Measurements from ENCODE around the gene UBASH3B.
"Not testable (repeated sequence)": the region's sequence is repeated elsewhere in the genome, so short reads cannot be mapped to it uniquely, and the experiment has no call there.

Gene UBASH3B

GRCh38 chr11:122655527-122656072, at the start of gene UBASH3B:
UBASH3B (plus strand) TSS chr11:122655722; CDS start chr11:122656050, 328 bp downstream.
- DNase-seq (ENCODE audit: low spot score), result peak; percentile 72
- in situ Hi-C loops (cut with MboI; ENCODE audit: low pct_unique_long_range_greater_than_20kb, low sequenced_read_pairs, unreplicated experiment), result no loop called here
- TF ChIP-seq CTCF (IDR thresholded peaks at IDR 0.05; ENCODE audit: extremely low read depth, insufficient read depth, missing control alignments), result no peak

- not testable (repeated sequence) for DNase-seq (ENCODE audit: low spot score)
- in situ Hi-C loops (cut with MboI; ENCODE audit: low pct_unique_long_range_greater_than_20kb, low sequenced_read_pairs, unreplicated experiment), result loop anchor here (25.0 kb wide), 1 partner anchor 405 kb away; no protein-coding TSS in a partner anchor
These were observed 48.4 kb upstream of the UBASH3B start for GRCh38 chr11:122607162-122607561.

- TF ChIP-seq CTCF (IDR thresholded peaks at IDR 0.05; ENCODE audit: extremely low read depth, insufficient read depth, missing control alignments), result no peak
- in situ Hi-C loops (cut with MboI; ENCODE audit: low pct_unique_long_range_greater_than_20kb, low sequenced_read_pairs, unreplicated experiment), result loop anchor here (25.0 kb wide), 1 partner anchor 400 kb away; no protein-coding TSS in a partner anchor
- DNase-seq (ENCODE audit: low spot score), result no peak
These were observed 43.2 kb upstream of the UBASH3B start for GRCh38 chr11:122612123-122612824.

- in situ Hi-C loops (cut with MboI; ENCODE audit: low pct_unique_long_range_greater_than_20kb, low sequenced_read_pairs, unreplicated experiment), result loop anchor here (25.0 kb wide), 1 partner anchor 396 kb away; no protein-coding TSS in a partner anchor
- no peak for DNase-seq (ENCODE audit: low spot score)
- TF ChIP-seq CTCF (IDR thresholded peaks at IDR 0.05; ENCODE audit: extremely low read depth, insufficient read depth, missing control alignments), result no peak
These were observed 38.8 kb upstream of the UBASH3B start for GRCh38 chr11:122616718-122617117.

- in situ Hi-C loops (cut with MboI; ENCODE audit: low pct_unique_long_range_greater_than_20kb, low sequenced_read_pairs, unreplicated experiment), result loop anchor here (25.0 kb wide), 1 partner anchor 395 kb away; no protein-coding TSS in a partner anchor
- TF ChIP-seq CTCF (IDR thresholded peaks at IDR 0.05; ENCODE audit: extremely low read depth, insufficient read depth, missing control alignments), result no peak
- DNase-seq (ENCODE audit: low spot score), result no peak
These were observed 38.2 kb upstream of the UBASH3B start for GRCh38 chr11:122617297-122617696.

GRCh38 chr11:122617926-122618325, 37.6 kb upstream of the UBASH3B start:
- no peak for TF ChIP-seq CTCF (IDR thresholded peaks at IDR 0.05; ENCODE audit: extremely low read depth, insufficient read depth, missing control alignments)
- DNase-seq (ENCODE audit: low spot score), result no peak
- in situ Hi-C loops (cut with MboI; ENCODE audit: low pct_unique_long_range_greater_than_20kb, low sequenced_read_pairs, unreplicated experiment), result loop anchor here (25.0 kb wide), 1 partner anchor 394 kb away; no protein-coding TSS in a partner anchor

- DNase-seq (ENCODE audit: low spot score), result no peak
- in situ Hi-C loops (cut with MboI; ENCODE audit: low pct_unique_long_range_greater_than_20kb, low sequenced_read_pairs, unreplicated experiment), result loop anchor here (25.0 kb wide), 1 partner anchor 393 kb away; no protein-coding TSS in a partner anchor
- TF ChIP-seq CTCF (IDR thresholded peaks at IDR 0.05; ENCODE audit: extremely low read depth, insufficient read depth, missing control alignments), result no peak
These were observed 36.6 kb upstream of the UBASH3B start for GRCh38 chr11:122618927-122619326.
